Caco-2 (cell line): ENCODE data around the gene SH2D6. TPM values are rescaled to one million over a fixed set of nuclear protein-coding genes. Genes with fewer than 3 reads are reported as not detected.

Experiments
- BruUV-seq: library from RNA; stranded (reverse); fragments of 400-500 nt; replicated peaks from 2 replicates; lab custom pipeline; 2021; lab: Mats Ljungman, UMichigan
- CTCF ChIA-PET: fragments of 300-600 bp; sonication (Branson Sonifier 250); formaldehyde crosslinking; loops from one replicate; lab custom pipeline; 2022; ENCODE audit warnings: antibody characterized with exemption; lab: Charles Lee
- POLR2A ChIA-PET: fragments of 300-600 bp; sonication (Branson Sonifier 250); formaldehyde crosslinking; loops from one replicate; lab custom pipeline; 2022; ENCODE audit warnings: antibody characterized with exemption; lab: Charles Lee
- DNase-seq, 2 experiments: peaks; one replicate each; pipeline versions ENCODE4 v3.0.0 to v3.0.0-alpha.2; 2020 to 2022
- H3K27me3 ChIP-seq: replicated peaks from 2 replicates; pipeline ENCODE4 v1.6.0; 2011; ENCODE audit warnings: low read length; ENCODE audit not compliant: control insufficient read depth, insufficient read depth
- H3K36me3 ChIP-seq: 2 replicates; pipeline ENCODE4 v1.5.1; 2011; ENCODE audit warnings: low read length; ENCODE audit not compliant: control insufficient read depth, insufficient read depth
- H3K4me1 ChIP-seq: fragments of 250-450 bp; sonication (Bioruptor Pico); 2 replicates; pipeline ENCODE4 v1.5.1; 2020; ENCODE audit warnings: mild to moderate bottlenecking
- H3K4me3 ChIP-seq: 2 replicates; pipeline ENCODE4 v1.5.1; 2011; ENCODE audit warnings: low read depth, mild to moderate bottlenecking, control low read depth, low read length
- H3K9me3 ChIP-seq: fragments of 250-450 bp; sonication (Bioruptor Pico); 2 replicates; pipeline ENCODE4 v1.5.1; 2020; ENCODE audit warnings: mild to moderate bottlenecking, moderate library complexity
- H3K27ac Mint-ChIP-seq: one replicate; pipeline ENCODE4 v1.8.0; 2022; ENCODE audit warnings: mixed read lengths; ENCODE audit not compliant: unreplicated experiment
- H3K27me3 Mint-ChIP-seq: one replicate; pipeline ENCODE4 v1.8.0; 2022; ENCODE audit warnings: mixed read lengths; ENCODE audit not compliant: insufficient read depth, unreplicated experiment
- H3K36me3 Mint-ChIP-seq: one replicate; pipeline ENCODE4 v1.8.0; 2022; ENCODE audit warnings: mild to moderate bottlenecking, mixed read lengths; ENCODE audit not compliant: insufficient read depth, unreplicated experiment
- H3K4me1 Mint-ChIP-seq: one replicate; pipeline ENCODE4 v1.8.0; 2022; ENCODE audit warnings: low read depth, mixed read lengths; ENCODE audit not compliant: unreplicated experiment
- H3K4me3 Mint-ChIP-seq: one replicate; pipeline ENCODE4 v1.8.0; 2022; ENCODE audit warnings: mild to moderate bottlenecking, moderate library complexity, mixed read lengths; ENCODE audit not compliant: unreplicated experiment
- H3K9me3 Mint-ChIP-seq: one replicate; pipeline ENCODE4 v1.8.0; 2022; ENCODE audit warnings: mixed read lengths; ENCODE audit not compliant: unreplicated experiment
- intact Hi-C: fragments of 100-400 bp; cut with micrococcal nuclease; formaldehyde crosslinking; loops from one replicate; pipeline ENCODE4 v1.10.0; 2022; ENCODE audit not compliant: unreplicated experiment
- total RNA-seq: library from RNA; stranded (reverse); gene quantifications from 2 replicates; pipeline ENCODE4 v1.2.3, GENCODE V29; 2022
- TF ChIP-seq, protein P1 (sequence below), 2 experiments: fragments of 200-600 bp in 1 of 2; IDR thresholded peaks; 1 replicate in 1 of 2; 2 replicates in 1 of 2; pipeline versions ENCODE4 v1.5.1 to v1.8.0; 2011 to 2022; ENCODE audit warnings: antibody characterized with exemption in 1 of 2, control low read depth in 1 of 2, inconsistent platforms in 1 of 2, low read depth in 1 of 2, low read length in 1 of 2, mild to moderate bottlenecking in 1 of 2, moderate library complexity in 1 of 2; ENCODE audit not compliant: insufficient read depth in 1 of 2, severe bottlenecking in 1 of 2, unreplicated experiment in 1 of 2

SH2D6 gene
- total RNA-seq, 1 experiment from 2014 or later = 0.88 TPM

DNA sequence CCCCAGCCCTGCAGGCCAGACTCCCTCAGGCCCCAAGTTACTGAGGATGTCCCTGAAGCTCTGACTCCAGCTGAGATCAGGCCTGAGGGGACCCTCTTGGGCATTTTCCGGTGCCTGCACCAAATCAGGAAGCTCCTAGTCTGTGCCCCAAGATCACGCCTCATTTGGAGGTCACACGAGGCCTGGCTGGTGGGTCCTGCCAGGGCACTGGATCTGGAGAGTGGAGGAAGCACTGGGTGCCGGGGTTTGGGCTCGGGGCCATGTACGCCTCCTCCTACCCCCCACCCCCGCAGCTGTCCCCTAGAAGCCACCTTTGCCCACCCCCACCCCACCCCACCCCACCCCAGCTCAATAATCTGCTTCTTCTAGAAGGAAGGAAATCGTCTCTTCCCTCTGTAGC lies 16.2 kb downstream of the SH2D6 start:
- no peaks in the 10 kb centered on the region for H3K36me3 ChIP-seq
- Mint-ChIP-seq H3K36me3 (no peaks in the 10 kb centered on the region), H3K4me1 (peaks cover 6% of the 10 kb centered on the region), H3K9me3 (no peaks in the 10 kb centered on the region), H3K4me3 (no peak overlapping the region), H3K27me3 (no peaks in the 10 kb centered on the region), H3K27ac (no peak overlapping the region)
- TF ChIP-seq, protein P1, sequence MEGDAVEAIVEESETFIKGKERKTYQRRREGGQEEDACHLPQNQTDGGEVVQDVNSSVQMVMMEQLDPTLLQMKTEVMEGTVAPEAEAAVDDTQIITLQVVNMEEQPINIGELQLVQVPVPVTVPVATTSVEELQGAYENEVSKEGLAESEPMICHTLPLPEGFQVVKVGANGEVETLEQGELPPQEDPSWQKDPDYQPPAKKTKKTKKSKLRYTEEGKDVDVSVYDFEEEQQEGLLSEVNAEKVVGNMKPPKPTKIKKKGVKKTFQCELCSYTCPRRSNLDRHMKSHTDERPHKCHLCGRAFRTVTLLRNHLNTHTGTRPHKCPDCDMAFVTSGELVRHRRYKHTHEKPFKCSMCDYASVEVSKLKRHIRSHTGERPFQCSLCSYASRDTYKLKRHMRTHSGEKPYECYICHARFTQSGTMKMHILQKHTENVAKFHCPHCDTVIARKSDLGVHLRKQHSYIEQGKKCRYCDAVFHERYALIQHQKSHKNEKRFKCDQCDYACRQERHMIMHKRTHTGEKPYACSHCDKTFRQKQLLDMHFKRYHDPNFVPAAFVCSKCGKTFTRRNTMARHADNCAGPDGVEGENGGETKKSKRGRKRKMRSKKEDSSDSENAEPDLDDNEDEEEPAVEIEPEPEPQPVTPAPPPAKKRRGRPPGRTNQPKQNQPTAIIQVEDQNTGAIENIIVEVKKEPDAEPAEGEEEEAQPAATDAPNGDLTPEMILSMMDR (IDR thresholded peaks at IDR 0.05; ENCODE audit: insufficient read depth in 1 of 2, low read depth in 1 of 2, low read length in 1 of 2, severe bottlenecking in 1 of 2, unreplicated experiment in 1 of 2) = no peak
- no peak for DNase-seq
- no peaks in the 10 kb centered on the region for H3K9me3 ChIP-seq
- H3K4me1 ChIP-seq = peaks cover 18% of the 10 kb centered on the region
- CTCF ChIA-PET = no interaction called here
- H3K27me3 ChIP-seq = no peaks in the 10 kb centered on the region
- POLR2A ChIA-PET = no interaction called here
- BruUV-seq = no TSS peak
- intact Hi-C loops = no loop called here
- no peak overlapping the region for H3K4me3 ChIP-seq

DNA sequence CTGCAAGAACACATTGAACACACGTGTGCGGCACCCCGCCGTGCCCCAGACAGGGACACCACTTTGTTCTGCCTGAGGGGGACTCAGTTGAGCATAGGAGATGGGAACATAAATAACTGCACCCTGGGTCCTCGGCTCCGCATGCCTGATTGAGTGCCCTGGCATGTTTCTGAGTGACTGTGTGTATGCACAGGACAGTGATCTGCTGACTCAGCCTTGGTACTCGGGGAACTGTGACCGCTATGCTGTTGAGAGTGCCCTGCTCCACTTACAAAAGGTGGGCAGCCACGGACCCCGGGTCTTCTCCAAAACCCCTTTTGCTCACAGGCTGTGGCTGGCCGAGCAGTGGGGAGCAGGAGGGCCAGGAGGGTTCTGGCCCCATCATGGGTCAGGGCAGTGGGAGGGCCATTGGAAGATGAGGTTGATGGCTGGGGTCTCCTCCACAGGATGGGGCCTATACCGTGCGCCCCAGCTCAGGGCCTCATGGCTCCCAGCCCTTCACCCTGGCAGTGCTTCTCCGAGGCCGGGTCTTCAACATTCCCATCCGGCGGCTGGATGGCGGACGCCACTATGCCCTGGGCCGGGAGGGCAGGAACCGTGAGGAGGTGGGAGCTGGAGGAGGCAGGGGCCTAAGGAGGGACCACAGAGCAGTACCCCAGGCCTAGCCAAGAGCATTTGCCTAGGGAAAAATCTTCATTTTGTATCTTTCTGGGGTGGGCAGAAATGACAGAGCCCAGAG lies 16.9 kb downstream of the SH2D6 start:
- BruUV-seq = no TSS peak
- no peaks in the 10 kb centered on the region for H3K36me3 Mint-ChIP-seq
- H3K27me3 ChIP-seq = no peaks in the 10 kb centered on the region
- ChIA-PET POLR2A (no interaction called here), CTCF (interaction anchor here (0.6 kb wide), 1 partner anchor 29 kb away, joined by 4 read pairs; no protein-coding TSS in a partner anchor)
- no peaks in the 10 kb centered on the region for H3K27me3 Mint-ChIP-seq
- H3K9me3 ChIP-seq = no peaks in the 10 kb centered on the region
- H3K4me3 Mint-ChIP-seq = no peak overlapping the region
- peaks cover 6% of the 10 kb centered on the region for H3K4me1 Mint-ChIP-seq
- peaks cover 18% of the 10 kb centered on the region for H3K4me1 ChIP-seq
- TF ChIP-seq, protein P1 (IDR thresholded peaks at IDR 0.05; ENCODE audit: insufficient read depth in 1 of 2, low read depth in 1 of 2, low read length in 1 of 2, severe bottlenecking in 1 of 2, unreplicated experiment in 1 of 2) = no peak
- no peaks in the 10 kb centered on the region for H3K9me3 Mint-ChIP-seq
- H3K27ac Mint-ChIP-seq = no peak overlapping the region
- H3K36me3 ChIP-seq = no peaks in the 10 kb centered on the region
- intact Hi-C loops = no loop called here
- no peak overlapping the region for H3K4me3 ChIP-seq
- DNase-seq = no peak

DNA sequence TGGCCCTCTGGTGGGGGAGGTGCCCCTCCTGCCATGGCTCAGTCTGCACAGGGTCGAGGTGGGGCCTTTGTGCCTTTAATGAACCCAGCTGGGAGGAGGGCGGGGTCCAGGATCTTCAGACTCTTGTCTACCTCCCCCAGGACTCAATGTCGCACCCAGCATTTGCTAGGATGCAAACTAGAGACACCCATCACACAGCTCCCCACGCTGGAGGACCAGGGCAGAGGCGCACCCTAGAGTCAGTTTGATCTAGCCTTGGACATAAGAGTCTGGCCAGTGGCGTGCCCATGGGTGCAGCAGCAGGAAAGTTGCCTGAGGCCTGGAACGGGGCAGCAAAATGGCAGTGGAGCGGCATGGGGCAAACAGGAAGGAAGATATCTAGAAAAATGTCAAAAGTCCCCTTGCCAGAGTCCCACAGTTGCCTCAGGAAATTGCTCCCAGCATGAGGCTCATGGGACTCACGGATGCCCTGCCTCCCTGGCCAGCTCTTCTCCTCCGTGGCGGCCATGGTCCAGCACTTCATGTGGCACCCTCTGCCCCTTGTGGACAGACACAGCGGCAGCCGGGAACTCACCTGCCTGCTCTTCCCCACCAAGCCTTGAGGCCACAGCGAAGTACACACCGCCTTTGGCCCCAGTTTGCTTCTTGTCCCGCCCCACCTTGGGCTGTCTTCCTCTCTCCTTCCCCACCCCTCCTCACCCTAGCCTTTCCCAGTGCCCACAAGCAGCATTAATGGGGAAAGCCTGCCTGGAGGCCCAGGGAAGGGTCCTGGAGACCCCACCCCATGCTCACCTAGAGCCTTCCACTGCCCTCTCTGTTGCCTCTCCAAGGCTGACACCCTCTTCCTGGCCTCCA lies 17.7 kb downstream of the SH2D6 start:
- no peaks in the 10 kb centered on the region for H3K36me3 ChIP-seq
- no peaks in the 10 kb centered on the region for H3K9me3 Mint-ChIP-seq
- H3K4me3 Mint-ChIP-seq = peak overlapping the region; percentile 73
- no TSS peak for BruUV-seq
- H3K36me3 Mint-ChIP-seq = no peaks in the 10 kb centered on the region
- H3K27me3 ChIP-seq = no peaks in the 10 kb centered on the region
- no peaks in the 10 kb centered on the region for H3K9me3 ChIP-seq
- no peak for DNase-seq
- peaks cover 6% of the 10 kb centered on the region for H3K4me1 Mint-ChIP-seq
- TF ChIP-seq, protein P1 (IDR thresholded peaks at IDR 0.05; ENCODE audit: insufficient read depth in 1 of 2, low read depth in 1 of 2, low read length in 1 of 2, severe bottlenecking in 1 of 2, unreplicated experiment in 1 of 2) = no peak
- H3K27me3 Mint-ChIP-seq = no peaks in the 10 kb centered on the region
- ChIA-PET CTCF (interaction anchor here (1.0 kb wide), 1 partner anchor 9 kb away, joined by 3 read pairs; no protein-coding TSS in a partner anchor), POLR2A (no interaction called here)
- intact Hi-C loops = no loop called here
- H3K27ac Mint-ChIP-seq = no peak overlapping the region
- H3K4me1 ChIP-seq = peaks cover 18% of the 10 kb centered on the region
- no peak overlapping the region for H3K4me3 ChIP-seq
